ENCODE measurements around the gene CES2. TPM values are rescaled to one million over a fixed set of nuclear protein-coding genes. Genes with fewer than 3 reads are reported as not detected.
A peak's percentile ranks its signal among the peaks of the same experiment; 100 is the strongest.

The CES2 gene
- total RNA-seq, 2 experiments from 2014 or later, result 59.3 to 62.6 TPM

DNA sequence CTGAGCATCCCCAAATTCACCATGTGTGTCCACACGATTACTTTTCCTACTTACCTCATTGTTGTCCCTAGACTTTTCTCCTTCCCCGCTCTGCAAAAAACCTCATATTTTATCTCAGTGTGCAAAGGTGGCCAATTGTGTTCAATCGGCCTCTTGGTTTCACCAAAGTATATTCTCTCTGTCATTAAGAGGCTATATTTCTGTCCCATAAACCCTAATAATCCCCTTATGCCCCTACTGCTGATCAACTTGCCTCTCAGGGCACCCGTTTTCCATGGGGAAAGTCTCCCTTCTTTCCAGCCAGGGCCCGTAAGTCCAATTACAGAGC lies 11.6 kb downstream of the CES2 start:
- peaks cover 24% of the 10 kb centered on the region for H3K4me1 ChIP-seq (ENCODE audit: insufficient read depth, low read length)
- Mint-ChIP-seq H3K9me3 (no peaks in the 10 kb centered on the region), H3K36me3 (ENCODE audit: low read depth) (peaks cover 22% of the 10 kb centered on the region), H3K4me1 (ENCODE audit: low read depth) (peaks cover 20% of the 10 kb centered on the region), H3K27ac (peak overlapping the region; percentile 2), H3K4me3 (peak overlapping the region; percentile 89), H3K27me3 (peaks cover 44% of the 10 kb centered on the region)
- no peak for ATAC-seq (ENCODE audit: poor library complexity)
- TF ChIP-seq, protein P1, sequence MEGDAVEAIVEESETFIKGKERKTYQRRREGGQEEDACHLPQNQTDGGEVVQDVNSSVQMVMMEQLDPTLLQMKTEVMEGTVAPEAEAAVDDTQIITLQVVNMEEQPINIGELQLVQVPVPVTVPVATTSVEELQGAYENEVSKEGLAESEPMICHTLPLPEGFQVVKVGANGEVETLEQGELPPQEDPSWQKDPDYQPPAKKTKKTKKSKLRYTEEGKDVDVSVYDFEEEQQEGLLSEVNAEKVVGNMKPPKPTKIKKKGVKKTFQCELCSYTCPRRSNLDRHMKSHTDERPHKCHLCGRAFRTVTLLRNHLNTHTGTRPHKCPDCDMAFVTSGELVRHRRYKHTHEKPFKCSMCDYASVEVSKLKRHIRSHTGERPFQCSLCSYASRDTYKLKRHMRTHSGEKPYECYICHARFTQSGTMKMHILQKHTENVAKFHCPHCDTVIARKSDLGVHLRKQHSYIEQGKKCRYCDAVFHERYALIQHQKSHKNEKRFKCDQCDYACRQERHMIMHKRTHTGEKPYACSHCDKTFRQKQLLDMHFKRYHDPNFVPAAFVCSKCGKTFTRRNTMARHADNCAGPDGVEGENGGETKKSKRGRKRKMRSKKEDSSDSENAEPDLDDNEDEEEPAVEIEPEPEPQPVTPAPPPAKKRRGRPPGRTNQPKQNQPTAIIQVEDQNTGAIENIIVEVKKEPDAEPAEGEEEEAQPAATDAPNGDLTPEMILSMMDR (IDR thresholded peaks at IDR 0.05), result no peak
- intact Hi-C loops (cut with DNase I, micrococcal nuclease), result loop anchor here in 1 of 2 experiments (2.0 kb wide), 1 partner anchor 238 kb away; no protein-coding TSS in a partner anchor
- ChIA-PET POLR2A (interaction anchor here (0.6 to 1.1 kb wide), 2 partner anchors 208 to 503 kb away, joined by 3 to 4 read pairs; no protein-coding TSS in a partner anchor), CTCF (interaction anchor here (0.9 to 1.3 kb wide), 5 partner anchors 9 to 208 kb away, joined by 3 to 4 read pairs (median 4); no protein-coding TSS in a partner anchor)
- no peak for DNase-seq
- H3K27me3 ChIP-seq (ENCODE audit: control insufficient read depth in 1 of 2, insufficient read depth in 2 of 2, low read length in 2 of 2), result peaks cover 19 to 22% of the 10 kb centered on the region in 2 experiments
- peaks cover 20% of the 10 kb centered on the region for H3K36me3 ChIP-seq (ENCODE audit: insufficient read depth, low read length)
- no peak overlapping the region for H3K27ac ChIP-seq (ENCODE audit: low read depth in 1 of 2, low read length in 2 of 2)
- no peak overlapping the region for H3K4me3 ChIP-seq (ENCODE audit: low read length)
- peaks cover 0 to 8% of the 10 kb centered on the region in 2 experiments for H3K9me3 ChIP-seq (ENCODE audit: control insufficient read depth in 1 of 2, insufficient read depth in 1 of 2, low read length in 2 of 2)

DNA sequence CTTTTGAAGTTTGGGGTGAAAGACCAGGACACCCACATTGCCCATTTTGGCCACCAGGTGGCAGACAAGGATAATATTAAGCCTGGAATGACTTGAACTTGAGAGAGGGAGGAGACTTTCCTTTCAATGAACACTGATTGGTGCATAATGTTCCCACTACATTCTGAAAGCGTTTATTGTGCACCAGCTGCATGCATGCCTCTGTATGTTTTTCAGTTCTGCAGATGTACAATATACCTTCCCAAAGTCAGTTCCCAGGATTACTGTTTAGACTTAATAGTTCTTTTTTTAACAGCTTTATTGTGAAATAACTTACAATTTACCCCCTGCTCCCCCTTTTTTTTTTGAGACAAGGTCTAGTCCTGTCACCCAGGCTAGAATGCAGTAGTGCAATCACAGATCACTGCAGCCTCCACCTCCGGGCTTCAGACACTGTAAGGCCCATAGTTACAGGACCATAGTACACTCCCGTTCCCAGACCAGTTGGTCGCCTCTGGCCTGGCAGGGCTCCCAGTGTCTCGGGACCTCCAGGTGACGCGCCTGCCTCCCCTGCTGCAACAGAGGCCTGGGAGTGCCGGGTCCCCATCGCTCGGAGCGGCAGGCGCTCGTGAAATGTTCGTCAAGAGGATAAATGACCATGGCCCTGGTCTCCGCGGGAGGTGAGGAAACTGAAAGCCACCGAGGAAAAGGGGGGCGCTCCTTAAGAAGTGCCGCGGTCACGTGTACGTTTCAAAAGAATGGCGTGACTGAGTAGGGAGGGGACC lies 12.2 kb downstream of the CES2 start:
- Mint-ChIP-seq H3K9me3 (no peaks in the 10 kb centered on the region), H3K4me3 (peak overlapping the region; percentile 89), H3K4me1 (ENCODE audit: low read depth) (peaks cover 20% of the 10 kb centered on the region), H3K36me3 (ENCODE audit: low read depth) (peaks cover 16% of the 10 kb centered on the region), H3K27ac (peak overlapping the region; percentile 2), H3K27me3 (peaks cover 50% of the 10 kb centered on the region)
- Histone ChIP-seq H3K9me3 (ENCODE audit: control insufficient read depth in 1 of 2, insufficient read depth in 1 of 2, low read length in 2 of 2) (peaks cover 0 to 8% of the 10 kb centered on the region in 2 experiments), H3K36me3 (ENCODE audit: insufficient read depth, low read length) (peaks cover 14% of the 10 kb centered on the region), H3K4me1 (ENCODE audit: insufficient read depth, low read length) (peaks cover 24% of the 10 kb centered on the region), H3K27ac (ENCODE audit: low read depth in 1 of 2, low read length in 2 of 2) (no peak overlapping the region), H3K27me3 (ENCODE audit: control insufficient read depth in 1 of 2, insufficient read depth in 2 of 2, low read length in 2 of 2) (peaks cover 19 to 22% of the 10 kb centered on the region in 2 experiments), H3K4me3 (ENCODE audit: low read length) (peak overlapping the region; percentile 64)
- intact Hi-C loops (cut with DNase I, micrococcal nuclease), result loop anchor here in 1 of 2 experiments (2.0 kb wide), 1 partner anchor 237 kb away; no protein-coding TSS in a partner anchor
- DNase-seq (peak; percentile 65 to 90 (median 82)), ATAC-seq (ENCODE audit: poor library complexity) (peak; percentile 97)
- ChIA-PET POLR2A (interaction anchor here (0.6 to 1.1 kb wide), 2 partner anchors 208 to 502 kb away, joined by 3 to 4 read pairs; no protein-coding TSS in a partner anchor), CTCF (interaction anchor here (0.7 to 1.3 kb wide), 6 partner anchors 9 to 208 kb away, joined by 3 to 4 read pairs (median 4); no protein-coding TSS in a partner anchor)
- TF ChIP-seq, protein P1 (IDR thresholded peaks at IDR 0.05), result peak; percentile 81

DNA sequence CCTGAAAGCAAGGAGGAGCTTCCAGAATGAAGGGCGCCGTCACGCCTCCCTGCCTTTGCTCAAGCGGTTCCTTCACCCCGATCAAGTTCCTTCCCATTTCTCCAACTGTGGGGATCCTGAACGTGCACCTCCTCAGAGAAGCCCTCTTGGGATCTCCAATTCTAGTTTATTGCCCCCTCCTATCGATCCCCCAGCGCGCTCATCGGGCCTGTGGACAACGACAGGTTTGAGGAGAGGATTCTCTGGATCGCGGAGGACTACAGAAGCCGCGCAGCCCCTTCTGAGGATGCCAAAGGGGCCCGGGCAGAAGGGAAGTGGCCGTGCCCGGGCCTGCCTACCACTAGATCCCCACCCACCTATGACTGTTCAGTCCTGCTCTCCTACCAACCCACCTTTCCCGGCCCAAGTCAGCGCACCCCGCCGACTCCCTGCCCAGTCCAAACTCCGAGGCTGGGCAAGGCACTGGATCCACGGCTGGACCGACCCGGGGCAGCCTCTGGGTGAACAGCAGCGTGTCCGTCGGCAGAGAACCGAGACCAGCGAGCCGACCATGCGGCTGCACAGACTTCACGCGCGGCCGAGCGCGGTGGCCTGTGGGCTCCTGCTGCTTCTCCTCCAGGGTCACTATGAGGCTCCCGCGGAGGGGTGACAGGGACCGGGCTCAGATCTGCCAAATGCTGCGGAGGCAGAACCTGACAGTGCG lies 13.0 kb downstream of the CES2 start:
- Histone ChIP-seq H3K4me1 (ENCODE audit: insufficient read depth, low read length) (peaks cover 24% of the 10 kb centered on the region), H3K27ac (ENCODE audit: low read depth in 1 of 2, low read length in 2 of 2) (no peak overlapping the region), H3K9me3 (ENCODE audit: control insufficient read depth in 1 of 2, insufficient read depth in 1 of 2, low read length in 2 of 2) (peaks cover 0 to 8% of the 10 kb centered on the region in 2 experiments), H3K4me3 (ENCODE audit: low read length) (peak overlapping the region; percentile 64), H3K36me3 (ENCODE audit: insufficient read depth, low read length) (peaks cover 6% of the 10 kb centered on the region), H3K27me3 (ENCODE audit: control insufficient read depth in 1 of 2, insufficient read depth in 2 of 2, low read length in 2 of 2) (peaks cover 22 to 25% of the 10 kb centered on the region in 2 experiments)
- DNase-seq, result peak in 2 of 14 experiments; percentile 13 to 23
- peaks cover 20% of the 10 kb centered on the region for H3K4me1 Mint-ChIP-seq (ENCODE audit: low read depth)
- H3K4me3 Mint-ChIP-seq, result peak overlapping the region; percentile 89
- ATAC-seq (ENCODE audit: poor library complexity), result no peak
- intact Hi-C loops (cut with DNase I, micrococcal nuclease), result no loop called here
- peaks cover 56% of the 10 kb centered on the region for H3K27me3 Mint-ChIP-seq
- CTCF ChIA-PET, result interaction anchor here (1.0 to 1.3 kb wide), 3 partner anchors 10 to 237 kb away, joined by 3 to 4 read pairs (median 3); no protein-coding TSS in a partner anchor
- H3K27ac Mint-ChIP-seq, result no peak overlapping the region
- TF ChIP-seq, protein P1 (IDR thresholded peaks at IDR 0.05), result no peak
- H3K9me3 Mint-ChIP-seq, result no peaks in the 10 kb centered on the region
- H3K36me3 Mint-ChIP-seq (ENCODE audit: low read depth), result peaks cover 8% of the 10 kb centered on the region
- POLR2A ChIA-PET, result interaction anchor here (1.1 kb wide), 1 partner anchor 207 kb away, joined by 4 read pairs; no protein-coding TSS in a partner anchor
